Stimulated activated CD4-positive, alpha-beta T cell treated with anti-CD3 and anti-CD28 coated beads, Interleukin-4, amount 100 ng/mL, for 48 hours (primary cell): ENCODE data around the gene PLEKHA5.
"Not testable (repeated sequence)": the region's sequence is repeated elsewhere in the genome, so short reads cannot be mapped to it uniquely, and the experiment has no call there.

Experiments used
- DNase-seq, 2 donors: peaks; one replicate each; pipeline ENCODE4 v3.0.0-alpha.2; 2020; ENCODE audit warnings: low read depth in 2 of 2

The PLEKHA5 gene

DNA sequence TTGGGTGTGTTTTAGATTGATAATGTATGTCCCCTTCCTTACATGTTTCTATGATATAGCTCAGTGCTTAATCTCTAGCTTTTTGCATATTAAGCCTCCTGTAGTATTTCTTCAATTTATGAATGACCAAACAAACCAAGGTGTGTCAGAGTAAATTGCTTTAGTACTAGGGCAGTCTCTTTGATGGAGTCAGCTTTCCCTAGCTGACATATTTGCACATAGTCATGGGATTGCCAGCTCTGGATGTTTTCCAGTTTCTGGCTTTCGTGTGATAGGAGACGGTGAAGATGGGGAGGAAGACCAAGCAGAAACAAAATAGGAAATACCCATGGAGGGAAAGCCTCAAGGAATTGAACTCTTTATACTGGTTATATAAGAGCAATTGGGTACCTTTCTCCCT lies 148.9 kb downstream of the PLEKHA5 start:
- no peak for DNase-seq

DNA sequence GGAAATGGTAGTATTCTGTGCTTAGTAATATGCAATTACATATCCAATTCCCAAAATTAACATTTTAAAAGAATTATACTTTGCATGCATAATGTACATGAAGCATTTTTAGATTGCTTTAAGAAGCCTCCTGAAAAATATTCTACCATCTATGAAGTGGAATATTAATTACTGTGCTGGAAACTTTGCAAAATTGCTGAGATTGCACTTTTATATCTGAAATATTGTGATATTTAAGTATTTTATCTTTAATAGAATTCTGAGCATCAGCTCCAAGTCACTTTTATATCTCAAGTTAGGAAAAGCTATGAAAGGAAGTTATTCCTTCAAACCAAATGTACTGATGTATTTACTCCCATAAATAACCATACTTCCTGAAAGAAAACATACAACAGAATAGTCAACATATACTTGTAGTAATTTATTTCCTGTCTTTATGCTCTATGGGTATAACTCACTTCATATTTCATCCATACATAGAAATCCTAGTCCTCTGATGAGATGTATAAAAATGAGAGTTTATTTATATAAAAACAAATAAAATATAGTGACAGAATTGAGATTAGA lies 152.7 kb downstream of the PLEKHA5 start:
- DNase-seq: no peak

DNA sequence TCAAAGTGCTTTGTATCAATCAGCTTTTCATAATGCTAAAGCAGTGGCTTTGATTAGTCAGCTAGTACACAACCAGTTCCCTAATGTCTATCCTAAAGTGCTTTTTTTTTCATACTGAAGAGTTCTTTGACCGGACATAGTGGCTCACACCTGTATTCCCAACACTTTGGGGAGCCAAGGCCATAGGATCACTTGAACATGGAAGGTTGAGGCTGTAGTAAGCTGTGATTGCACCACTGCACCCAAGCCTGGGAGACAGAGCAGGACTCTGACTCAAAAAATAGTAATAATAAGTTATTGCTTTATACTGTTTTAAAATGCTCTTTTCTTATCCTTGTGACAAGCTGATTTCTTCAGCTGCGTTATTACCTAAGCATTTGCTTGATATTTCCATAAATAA lies 155.1 kb downstream of the PLEKHA5 start:
- no peak for DNase-seq

DNA sequence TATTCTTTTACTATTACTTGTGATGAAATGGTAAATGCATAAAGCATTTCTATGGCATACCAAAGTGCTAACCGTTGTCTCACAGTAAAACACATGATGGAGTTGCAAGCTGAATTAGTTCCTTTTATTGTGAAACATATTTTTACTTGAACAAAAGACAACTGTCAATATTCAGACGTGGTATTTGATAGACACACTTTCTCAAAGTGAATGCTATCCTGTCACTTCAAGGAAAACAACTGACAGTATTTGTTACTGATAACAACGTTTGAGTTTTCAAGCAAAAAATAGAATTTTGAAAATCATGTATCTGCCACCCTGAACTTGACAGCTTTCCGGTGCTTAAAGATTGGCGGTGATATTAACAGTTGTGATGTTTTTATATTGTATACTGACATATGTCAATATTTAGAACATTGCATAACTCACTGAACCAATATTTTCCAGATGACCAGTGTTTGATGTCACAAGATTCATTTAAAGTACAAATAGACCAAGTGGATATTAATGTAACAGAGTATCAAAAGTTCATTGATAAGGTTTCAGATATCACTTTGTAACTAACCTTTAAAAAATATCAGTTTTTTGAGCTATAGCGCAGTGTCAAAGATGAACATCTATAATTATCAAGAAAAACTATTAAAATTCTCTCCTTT lies 156.4 kb downstream of the PLEKHA5 start:
- no peak for DNase-seq

DNA sequence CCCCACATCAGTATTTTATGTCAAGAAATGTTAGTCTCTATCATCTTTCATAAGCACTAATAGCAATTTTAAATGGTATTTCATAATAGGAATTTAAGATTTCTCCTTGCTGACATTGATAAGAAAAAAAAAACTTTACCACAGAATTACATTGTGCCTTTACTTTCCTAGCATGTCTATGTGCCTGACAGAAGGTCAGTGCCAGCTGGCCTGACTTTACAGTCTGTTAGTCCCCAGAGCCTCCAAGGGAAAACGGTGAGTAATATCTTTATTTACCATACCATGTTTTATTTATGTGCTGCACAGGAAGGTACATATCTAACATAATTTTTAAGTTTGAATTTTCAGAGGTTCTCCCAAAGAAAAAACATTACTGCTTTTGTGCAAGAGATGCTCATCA lies 157.8 kb downstream of the PLEKHA5 start:
- DNase-seq: no peak

DNA sequence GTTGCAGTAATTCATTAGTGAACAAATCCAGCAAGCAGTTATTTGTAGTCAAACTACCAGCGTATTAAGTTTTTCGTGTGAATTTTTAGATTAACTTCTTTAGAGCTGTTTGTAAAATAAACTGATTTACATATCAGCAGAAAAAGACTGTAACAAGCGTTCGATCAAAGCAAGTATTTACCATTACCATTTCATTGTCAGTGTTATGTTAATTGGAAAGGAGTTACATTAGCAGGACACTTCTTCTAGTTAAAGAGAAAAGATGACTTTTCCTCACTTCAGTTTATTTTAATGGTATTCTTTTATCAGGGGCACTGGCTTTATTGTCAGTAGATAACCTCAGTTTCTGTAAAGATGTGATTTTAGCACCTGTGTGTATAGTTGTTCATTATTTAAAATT lies 158.6 kb downstream of the PLEKHA5 start:
- DNase-seq: no peak

DNA sequence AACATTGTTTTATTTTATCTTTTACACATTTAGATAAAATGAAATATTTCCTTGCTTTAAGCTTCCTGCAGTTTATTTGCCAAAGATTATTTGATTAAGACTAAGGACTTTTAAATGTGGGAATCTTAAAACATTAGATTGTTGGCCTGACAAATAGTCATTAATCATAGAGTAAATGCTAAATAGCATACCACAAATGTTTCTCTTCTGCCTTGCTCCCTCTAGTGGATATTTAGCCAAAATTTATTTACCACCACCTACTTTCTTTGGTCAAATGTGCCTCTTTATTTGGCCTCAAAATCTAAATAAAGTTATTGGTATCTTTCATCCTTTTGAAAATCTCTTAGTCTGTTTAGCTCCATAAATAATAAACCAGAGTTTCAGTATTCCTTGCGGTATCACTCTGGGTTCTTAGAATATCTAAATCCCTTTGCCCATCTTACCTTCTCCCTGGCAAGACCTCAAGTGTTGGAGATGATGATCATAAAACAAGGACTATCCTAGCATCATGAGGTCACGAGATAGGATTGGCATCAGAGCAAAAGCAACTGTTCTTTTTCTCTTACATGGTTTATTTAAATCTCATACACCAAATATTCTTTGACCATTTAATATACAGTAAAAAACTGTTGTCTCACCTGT lies 159.2 kb downstream of the PLEKHA5 start:
- DNase-seq: no peak

DNA sequence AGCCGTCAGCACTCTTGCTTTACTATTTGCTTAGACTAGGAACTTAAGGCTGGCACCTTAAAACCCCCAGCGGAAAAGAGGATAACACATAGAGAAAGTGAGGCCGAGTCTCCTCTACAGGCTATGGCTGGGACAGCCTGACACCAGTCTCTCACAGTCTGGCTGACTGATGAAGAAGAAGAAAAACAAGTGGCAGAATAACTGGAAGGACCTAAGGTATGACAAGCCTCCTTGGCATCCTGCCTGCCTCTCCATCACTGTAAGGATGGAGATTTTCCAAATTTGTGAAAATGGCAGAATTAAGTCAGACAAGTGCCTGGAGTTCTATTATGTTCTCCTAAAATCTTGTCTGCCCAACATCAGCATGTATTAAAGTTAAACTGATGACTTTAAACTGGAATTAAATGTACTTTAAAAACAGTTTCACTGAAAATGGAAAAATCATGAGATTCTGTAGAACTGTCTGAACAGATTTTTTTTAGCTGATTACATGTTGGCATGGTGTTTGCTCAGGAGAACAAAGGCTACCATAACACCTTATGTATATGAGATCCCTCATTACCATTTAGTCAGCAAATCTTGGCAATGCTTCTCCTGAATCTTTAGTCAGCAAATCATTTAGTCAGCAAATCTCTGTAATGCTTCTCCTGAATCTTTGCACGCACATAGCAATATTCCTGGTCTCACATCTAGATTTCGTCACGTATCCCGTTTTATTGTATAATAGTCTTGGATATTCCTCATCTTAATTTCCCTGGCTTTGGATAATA lies 169.5 kb downstream of the PLEKHA5 start:
- DNase-seq: no peak

DNA sequence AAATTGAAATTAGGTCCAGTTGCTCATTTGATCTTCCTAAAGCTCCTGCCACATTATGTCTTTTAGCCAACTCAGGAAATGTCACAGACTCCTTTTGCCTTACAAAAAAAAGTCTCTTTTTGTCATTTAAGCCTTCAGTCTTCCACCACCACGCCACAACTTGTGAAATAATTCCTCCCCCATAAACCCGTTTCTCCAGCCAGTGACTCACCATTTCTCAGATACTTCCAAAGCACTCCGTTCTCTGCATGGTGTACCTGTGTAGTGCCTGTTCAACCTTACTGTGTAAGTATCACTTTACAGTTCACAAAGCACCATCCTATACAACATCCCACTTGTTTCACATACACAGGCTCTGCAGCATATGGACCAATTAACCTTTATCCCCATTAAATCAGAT lies 170.2 kb downstream of the PLEKHA5 start:
- no peak for DNase-seq

DNA sequence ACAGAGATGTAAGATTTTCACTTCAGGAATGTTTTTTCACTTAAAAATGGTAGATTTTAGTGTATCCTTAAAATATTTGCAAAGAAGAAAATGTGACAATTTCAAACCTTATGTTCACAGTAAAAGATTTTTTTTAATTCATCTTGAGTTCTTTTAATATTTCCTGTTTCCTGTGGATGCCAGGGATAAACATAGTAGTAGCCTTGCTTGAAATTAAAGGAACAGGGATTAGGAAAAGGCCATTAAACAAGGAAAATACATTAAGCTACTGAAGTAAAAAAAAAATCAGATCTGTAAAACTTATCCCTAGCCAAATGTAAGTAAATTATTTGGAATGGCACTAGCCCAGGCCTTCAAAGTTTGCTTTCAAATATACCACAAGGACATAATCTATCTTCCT lies 171.7 kb downstream of the PLEKHA5 start:
- DNase-seq: no peak

DNA sequence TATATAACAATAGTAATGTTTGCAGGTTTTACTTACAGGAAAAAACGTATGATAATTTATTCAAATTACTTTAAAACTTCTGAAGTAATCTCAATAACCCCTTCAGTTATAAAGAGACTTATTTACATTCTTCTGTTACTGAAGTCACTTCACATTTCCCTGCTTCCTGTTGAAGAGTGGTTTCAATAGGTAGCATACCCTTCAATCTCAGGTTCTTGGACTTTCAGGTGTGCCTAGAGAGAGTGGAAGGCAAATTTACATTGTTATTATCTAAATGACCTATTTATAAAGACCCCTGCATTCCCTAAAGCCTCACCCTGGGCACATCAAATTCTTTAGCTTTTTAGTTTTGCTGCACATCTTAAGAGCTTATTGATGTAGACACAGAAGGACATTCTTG lies 172.2 kb downstream of the PLEKHA5 start:
- DNase-seq: no peak

DNA sequence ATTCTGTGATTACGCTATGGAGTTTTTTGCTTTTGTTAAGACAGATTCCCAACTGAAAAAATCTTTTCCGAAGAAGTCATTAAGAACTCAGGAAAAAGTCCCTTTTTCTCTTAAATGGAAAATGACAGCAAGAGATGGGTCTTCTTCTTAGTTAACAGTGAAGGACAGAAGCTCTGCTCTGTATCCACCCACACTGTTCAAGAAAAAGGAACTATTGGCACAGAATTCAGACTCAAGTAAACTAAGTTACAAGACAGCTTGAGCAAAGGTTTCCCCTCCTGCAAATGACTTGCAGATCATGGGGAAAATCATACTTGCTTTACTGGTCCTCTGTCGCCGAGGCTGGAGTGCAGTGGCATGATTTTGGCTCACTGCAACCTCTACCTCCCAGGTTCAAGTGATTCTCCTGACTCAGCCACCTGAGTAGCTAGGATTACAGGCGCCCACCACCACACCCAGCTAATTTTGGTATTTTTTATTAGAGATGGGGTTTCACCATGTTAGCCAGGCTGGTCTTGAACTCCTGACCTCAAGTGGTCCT lies 172.6 kb downstream of the PLEKHA5 start:
- DNase-seq: no peak

DNA sequence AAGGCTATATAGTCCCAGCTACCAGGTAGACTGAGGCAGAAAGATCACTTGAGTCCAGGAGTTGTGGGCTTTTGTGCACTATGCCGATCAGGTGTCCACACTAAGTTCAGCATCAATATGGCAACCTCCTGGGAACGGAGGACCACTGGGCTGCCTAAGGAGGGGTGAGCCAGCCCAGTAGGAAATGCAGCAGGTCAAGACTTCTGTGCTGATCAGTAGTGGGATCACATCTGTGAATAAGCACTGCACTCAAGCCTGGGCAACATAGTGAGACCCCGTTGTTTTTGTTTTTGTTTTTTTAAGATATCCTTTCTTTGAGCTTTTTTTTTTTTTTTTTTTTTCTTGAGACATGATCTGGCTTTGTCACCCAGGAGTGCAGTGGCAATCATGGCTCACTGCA lies 174.0 kb downstream of the PLEKHA5 start:
- no peak for DNase-seq

DNA sequence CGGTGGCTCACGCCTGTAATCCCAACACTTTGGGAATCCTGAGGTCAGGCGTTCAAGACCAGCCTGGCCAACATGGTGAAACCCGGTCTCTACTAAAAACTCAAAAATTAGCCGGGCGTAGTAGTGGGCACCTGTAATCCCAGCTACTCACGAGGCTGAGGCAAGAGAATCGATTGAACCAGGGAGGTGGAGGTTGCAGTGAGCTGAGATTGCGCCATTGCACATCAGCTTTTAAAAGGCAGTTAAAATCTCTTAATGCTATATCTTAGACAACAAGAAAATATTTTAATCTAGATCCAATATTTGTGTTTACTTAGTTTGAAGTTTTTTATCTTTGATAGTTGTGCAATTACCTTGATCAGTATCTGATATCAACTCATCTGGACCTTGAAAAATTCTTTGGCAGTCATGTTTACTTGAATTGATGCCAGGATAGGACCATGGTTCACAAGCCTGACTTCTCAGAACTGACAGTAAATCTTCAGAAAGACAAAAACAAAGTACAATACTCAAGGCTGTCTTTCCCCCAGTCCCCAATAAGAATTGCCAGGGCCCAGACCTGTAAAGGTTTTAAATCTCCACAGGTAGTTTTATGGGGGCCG lies 174.7 kb downstream of the PLEKHA5 start:
- no peak for DNase-seq

DNA sequence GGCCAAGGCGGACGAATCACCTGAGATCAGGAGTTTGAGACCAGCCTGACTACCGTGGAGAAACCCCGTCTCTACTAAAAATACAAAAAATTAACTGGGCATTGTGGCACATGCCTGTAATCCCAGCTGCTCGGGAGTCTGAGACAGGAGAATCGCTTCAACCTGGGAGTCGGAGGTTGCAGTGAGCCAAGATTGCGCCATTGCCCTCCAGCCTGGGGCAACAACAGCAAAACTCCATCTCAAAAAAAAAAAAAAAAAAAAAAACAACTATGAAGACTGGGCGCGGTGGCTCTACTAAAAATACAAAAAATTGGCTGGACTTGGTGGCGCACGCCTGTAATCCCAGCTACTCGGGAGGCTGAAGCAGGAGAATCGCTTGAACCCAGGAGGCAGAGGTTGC lies 176.1 kb downstream of the PLEKHA5 start:
- not testable (repeated sequence) for DNase-seq

DNA sequence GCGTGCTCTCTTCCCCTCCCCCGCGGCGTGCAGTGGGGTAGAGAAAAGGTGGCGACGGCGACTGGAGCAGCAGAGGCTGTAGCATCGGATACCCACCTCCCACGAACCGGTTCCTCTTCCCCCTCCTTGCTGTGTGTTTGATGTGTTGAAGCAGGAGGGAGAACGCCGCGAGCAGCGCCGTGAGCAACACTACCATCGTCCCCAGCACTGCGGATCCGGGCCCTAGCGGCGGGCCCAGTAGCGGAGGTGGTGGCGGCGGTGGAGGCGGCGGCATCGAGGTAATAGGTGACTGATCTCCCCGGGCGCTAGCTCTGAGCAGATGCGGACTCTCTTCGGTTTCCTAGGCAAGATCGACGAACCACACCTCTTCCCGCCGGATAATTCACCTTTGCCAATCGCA lies 176.8 kb downstream of the PLEKHA5 start:
- DNase-seq: no peak

DNA sequence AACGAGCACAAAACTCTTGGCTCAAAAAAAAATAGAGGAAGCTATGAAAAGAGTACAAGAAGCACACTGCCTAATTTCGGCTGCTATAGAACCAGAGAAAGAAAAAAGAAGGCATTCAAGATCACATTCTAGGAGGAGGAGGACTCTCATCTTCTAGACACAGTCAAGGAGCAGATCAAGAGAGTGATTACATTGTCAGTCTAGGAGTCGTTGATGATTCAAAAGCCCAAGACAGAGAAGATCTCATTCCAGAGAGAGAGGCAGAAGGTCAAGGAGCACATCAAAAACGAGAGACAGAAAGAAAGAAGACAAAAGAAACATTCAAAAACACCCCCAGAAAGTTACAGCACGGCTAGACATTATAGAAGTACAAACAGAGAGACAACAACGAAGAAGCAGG lies 177.9 kb downstream of the PLEKHA5 start:
- no peak for DNase-seq

DNA sequence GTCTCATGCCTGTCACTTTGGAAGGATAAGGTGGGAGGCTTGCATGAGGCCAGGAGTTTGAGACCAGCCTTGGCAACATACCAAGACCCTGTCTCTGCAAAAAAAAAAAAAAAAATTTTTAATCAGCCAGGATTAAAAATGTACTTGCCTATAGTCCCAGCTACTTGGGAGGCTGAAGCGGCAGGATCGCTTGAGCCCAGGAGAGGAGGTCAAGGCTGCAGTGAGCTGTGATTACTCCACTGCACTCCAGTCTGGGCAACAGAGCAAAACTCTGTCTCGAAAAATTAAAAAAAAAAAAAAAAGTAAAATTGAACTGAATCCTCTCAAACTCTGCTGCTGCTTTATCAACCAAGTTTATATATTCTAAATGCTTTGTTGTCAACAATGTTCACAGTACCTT lies 181.6 kb downstream of the PLEKHA5 start:
- no peak for DNase-seq

DNA sequence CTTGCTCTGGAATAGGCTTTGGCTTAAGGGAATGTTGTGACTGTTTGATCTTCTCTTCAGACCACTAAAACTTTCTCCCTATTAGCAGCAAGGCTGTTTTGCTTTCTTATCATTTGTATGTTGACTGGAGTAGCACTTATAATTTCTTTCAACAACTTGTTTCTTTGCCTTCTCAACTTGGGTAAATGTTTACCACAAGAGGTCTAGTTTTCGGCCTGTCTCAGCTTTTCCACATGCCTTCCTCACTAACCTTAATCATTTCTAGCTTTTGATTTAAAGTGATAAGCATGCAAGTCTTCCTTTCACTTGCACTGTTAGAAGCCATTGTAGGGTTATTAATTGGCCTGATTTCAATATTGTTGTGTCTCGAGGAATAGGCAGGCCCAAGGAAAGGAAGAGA lies 183.1 kb downstream of the PLEKHA5 start:
- DNase-seq: no peak

DNA sequence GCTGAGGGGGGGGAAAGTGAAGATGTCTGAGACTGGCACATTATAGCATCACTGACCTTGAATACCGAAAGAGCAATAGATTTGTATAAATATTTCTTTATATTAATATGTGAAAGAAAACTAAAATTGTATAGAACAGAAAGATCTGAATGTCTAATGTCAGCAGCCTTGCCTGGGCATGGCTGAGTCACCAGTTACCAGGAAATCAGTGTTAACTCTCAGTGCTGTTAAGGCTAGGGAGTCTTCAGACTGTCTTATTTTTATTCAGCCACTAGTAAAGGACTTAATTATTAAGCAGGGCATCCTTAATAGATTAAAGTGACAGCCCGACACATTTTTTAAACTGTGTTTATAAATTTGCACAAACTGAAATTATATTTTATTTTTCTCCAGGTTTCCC lies 186.9 kb downstream of the PLEKHA5 start:
- DNase-seq: no peak

DNA sequence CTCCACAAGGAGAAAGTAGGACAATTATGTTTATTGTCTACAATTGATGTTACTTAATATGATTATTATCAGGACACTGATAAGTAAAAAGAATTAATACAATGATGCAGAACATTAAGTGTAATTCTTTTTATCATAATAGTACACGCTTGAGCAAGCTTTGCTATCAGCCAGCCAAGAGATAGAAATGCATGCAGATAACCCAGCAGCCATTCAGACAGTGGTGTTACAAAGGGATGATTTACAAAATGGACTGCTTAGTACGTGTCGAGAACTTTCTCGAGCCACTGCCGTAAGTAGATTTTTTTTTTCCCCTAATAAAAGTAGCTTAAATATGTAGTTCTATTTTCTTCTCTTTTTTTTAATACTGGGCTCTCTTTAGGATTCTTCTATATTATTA lies 192.8 kb downstream of the PLEKHA5 start:
- DNase-seq: no peak

DNA sequence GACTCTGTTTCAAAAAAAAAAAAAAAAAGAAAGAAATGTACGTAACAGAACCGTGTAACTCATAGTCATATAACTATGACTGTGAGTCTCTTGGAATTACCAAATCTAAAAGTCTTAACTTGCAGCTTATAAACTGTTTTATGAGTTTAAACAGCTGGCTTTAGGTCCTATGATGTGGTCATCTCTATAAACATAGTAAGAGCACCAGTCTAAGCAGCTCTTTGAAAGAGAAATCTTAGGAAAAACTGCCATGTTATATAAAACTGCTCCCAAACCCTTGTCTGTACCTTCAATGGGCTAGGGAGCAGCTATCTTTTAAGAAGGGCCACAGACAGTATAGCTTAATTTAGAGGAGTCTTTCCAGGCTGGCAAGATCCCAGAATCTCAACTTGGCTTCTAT lies 194.3 kb downstream of the PLEKHA5 start:
- DNase-seq: no peak
